H9 (cell line): ENCODE results near the gene LRRC53. TPM values are rescaled to one million over a fixed set of nuclear protein-coding genes. Genes with fewer than 3 reads are reported as not detected.

Source experiments
- DNase-seq: peaks from one replicate; pipeline ENCODE4 v3.0.0-alpha.2; 2017
- H2AFZ ChIP-seq: one replicate; pipeline ENCODE4 v1.6.1; 2013; ENCODE audit warnings: mild to moderate bottlenecking, low read length, control low read depth, moderate library complexity
- H2AK5ac ChIP-seq: 2 replicates; pipeline ENCODE4 v1.6.1; 2013; ENCODE audit warnings: low read length, control low read depth, mixed read lengths; ENCODE audit not compliant: insufficient read length
- H2BK120ac ChIP-seq: one replicate; pipeline ENCODE4 v1.6.1; 2013; ENCODE audit warnings: low read depth, mild to moderate bottlenecking, low read length, control low read depth, inconsistent platforms; ENCODE audit not compliant: poor library complexity, severe bottlenecking
- H2BK12ac ChIP-seq: 2 replicates; pipeline ENCODE4 v1.6.1; 2013; ENCODE audit warnings: low read length, control low read depth, mixed read lengths, low read depth; ENCODE audit not compliant: insufficient read length
- H2BK15ac ChIP-seq: 2 replicates; pipeline ENCODE4 v1.6.1; 2013; ENCODE audit warnings: low read depth, low read length, control low read depth
- H2BK20ac ChIP-seq: one replicate; pipeline ENCODE4 v1.6.1; 2013; ENCODE audit warnings: low read depth, mild to moderate bottlenecking, low read length, control low read depth, inconsistent platforms; ENCODE audit not compliant: poor library complexity, severe bottlenecking
- H2BK5ac ChIP-seq: 2 replicates; pipeline ENCODE4 v1.6.1; 2013; ENCODE audit warnings: low read length, control low read depth, mixed read lengths; ENCODE audit not compliant: insufficient read length
- H3K14ac ChIP-seq: 2 replicates; pipeline ENCODE4 v1.6.1; 2013; ENCODE audit warnings: low read length, control low read depth; ENCODE audit not compliant: insufficient read depth
- H3K18ac ChIP-seq: 2 replicates; pipeline ENCODE4 v1.6.1; 2013; ENCODE audit warnings: low read depth, mild to moderate bottlenecking, mixed read lengths, low read length, control low read depth; ENCODE audit not compliant: insufficient read length
- H3K23ac ChIP-seq: 2 replicates; pipeline ENCODE4 v1.6.1; 2013; ENCODE audit warnings: low read length, control low read depth, mixed read lengths, low read depth; ENCODE audit not compliant: insufficient read length
- H3K23me2 ChIP-seq: 2 replicates; pipeline ENCODE4 v1.6.1; 2013; ENCODE audit warnings: low read depth, mild to moderate bottlenecking, mixed read lengths, low read length, control low read depth; ENCODE audit not compliant: insufficient read length, poor library complexity, severe bottlenecking
- H3K27ac ChIP-seq: 2 replicates; pipeline ENCODE4 v1.5.1; 2013; ENCODE audit warnings: low read length, control low read depth, mixed read lengths, low read depth; ENCODE audit not compliant: insufficient read length
- H3K27me3 ChIP-seq: 2 replicates; pipeline ENCODE4 v1.6.1; 2013; ENCODE audit warnings: low read length, control low read depth, inconsistent platforms; ENCODE audit not compliant: insufficient read depth
- H3K4ac ChIP-seq: 2 replicates; pipeline ENCODE4 v1.6.1; 2013; ENCODE audit warnings: low read depth, mild to moderate bottlenecking, control low read depth, inconsistent platforms, low read length, moderate library complexity
- H3K4me1 ChIP-seq: 2 replicates; pipeline ENCODE4 v1.6.1; 2013; ENCODE audit warnings: low read length, control low read depth, inconsistent platforms; ENCODE audit not compliant: insufficient read depth
- H3K4me2 ChIP-seq: 2 replicates; pipeline ENCODE4 v1.6.1; 2013; ENCODE audit warnings: low read length, control low read depth, mixed read lengths; ENCODE audit not compliant: insufficient read length, insufficient read depth
- H3K56ac ChIP-seq: 2 replicates; pipeline ENCODE4 v1.6.1; 2013; ENCODE audit warnings: low read depth, mild to moderate bottlenecking, mixed read lengths, low read length, control low read depth; ENCODE audit not compliant: insufficient read length
- H3K79me1 ChIP-seq: 2 replicates; pipeline ENCODE4 v1.6.1; 2013; ENCODE audit warnings: low read depth, mild to moderate bottlenecking, moderate library complexity, low read length, control low read depth, inconsistent platforms; ENCODE audit not compliant: insufficient read depth, poor library complexity, severe bottlenecking
- H3K79me2 ChIP-seq: 2 replicates; pipeline ENCODE4 v1.6.1; 2013; ENCODE audit warnings: low read length, control low read depth, inconsistent platforms; ENCODE audit not compliant: insufficient read depth
- H3K9ac ChIP-seq: 2 replicates; pipeline ENCODE4 v1.6.1; 2013; ENCODE audit warnings: low read length, control low read depth, mixed read lengths; ENCODE audit not compliant: insufficient read length; ENCODE audit errors: extremely low read depth
- H3K9me3 ChIP-seq: one replicate; pipeline ENCODE4 v1.6.1; 2013; ENCODE audit warnings: low read depth, low read length, inconsistent platforms; ENCODE audit not compliant: control insufficient read depth
- H3T11ph ChIP-seq: one replicate; pipeline ENCODE4 v1.6.1; 2013; ENCODE audit warnings: mild to moderate bottlenecking, low read length, control low read depth, inconsistent platforms
- H4K20me1 ChIP-seq: one replicate; pipeline ENCODE4 v1.6.1; 2013; ENCODE audit not compliant: control insufficient read depth, insufficient read length, insufficient read depth
- H4K5ac ChIP-seq: 2 replicates; pipeline ENCODE4 v1.6.1; 2013; ENCODE audit warnings: low read depth, mild to moderate bottlenecking, mixed read lengths, low read length, control low read depth; ENCODE audit not compliant: insufficient read length
- H4K8ac ChIP-seq: replicated peaks from 2 replicates; pipeline ENCODE4 v1.6.1; 2013; ENCODE audit warnings: low read length, control low read depth, mixed read lengths, low read depth; ENCODE audit not compliant: insufficient read length
- H4K91ac ChIP-seq: 2 replicates; pipeline ENCODE4 v1.6.1; 2013; ENCODE audit warnings: low read depth, mild to moderate bottlenecking, moderate library complexity, mixed read lengths, low read length, control low read depth; ENCODE audit not compliant: insufficient read length
- H3K27ac Mint-ChIP-seq, 3 experiments: 2 replicates in 2 of 3; 3 replicates in 1 of 3; pipeline ENCODE4 v1.8.0; 2020 to 2021; ENCODE audit warnings: mixed read lengths in 3 of 3, mild to moderate bottlenecking in 1 of 3, moderate library complexity in 1 of 3
- H3K27me3 Mint-ChIP-seq: 2 replicates; pipeline ENCODE4 v1.8.0; 2021; ENCODE audit warnings: low read depth, mild to moderate bottlenecking, moderate library complexity, mixed read lengths
- H3K36me3 Mint-ChIP-seq, 3 experiments: 2 replicates in 2 of 3; 3 replicates in 1 of 3; pipeline ENCODE4 v1.8.0; 2020 to 2021; ENCODE audit warnings: low read depth in 3 of 3, mixed read lengths in 3 of 3; ENCODE audit not compliant: insufficient read depth in 1 of 3
- H3K4me1 Mint-ChIP-seq, 2 experiments: 2 replicates each; pipeline ENCODE4 v1.8.0; 2020; ENCODE audit warnings: mixed read lengths in 2 of 2
- H3K4me3 Mint-ChIP-seq, 2 experiments: 2 replicates in 1 of 2; 3 replicates in 1 of 2; pipeline ENCODE4 v1.8.0; 2020 to 2021; ENCODE audit warnings: mild to moderate bottlenecking in 2 of 2, mixed read lengths in 2 of 2, moderate library complexity in 1 of 2
- H3K9me3 Mint-ChIP-seq, 2 experiments: 2 replicates in 1 of 2; 3 replicates in 1 of 2; pipeline ENCODE4 v1.8.0; 2020; ENCODE audit warnings: mild to moderate bottlenecking in 2 of 2, mixed read lengths in 2 of 2, moderate library complexity in 1 of 2
- WGBS: extraction: QIAGEN DNeasy Blood & Tissue Kit; methylation state at CpG from one replicate; pipeline ENCODE4 v1.1.7; 2013; ENCODE audit warnings: missing lambda C conversion rate, low lambda C conversion rate, mixed read lengths; ENCODE audit not compliant: insufficient read length; ENCODE audit errors: extremely low coverage; 5-methylcytosine and 5-hydroxymethylcytosine counted together
- total RNA-seq: library from RNA; stranded (reverse); gene quantifications from 2 replicates; pipeline ENCODE4 v1.2.1, GENCODE V29; 2021
- TF ChIP-seq, protein P1 (sequence below): fragments of 200-600 bp; sonication (generic); conservative IDR thresholded peaks from 3 replicates; pipeline ENCODE4 v1.8.0; 2021; ENCODE audit warnings: antibody characterized with exemption, mild to moderate bottlenecking

Gene LRRC53
- total RNA-seq, 1 experiment from 2014 or later = not detected

- Histone ChIP-seq H2BK5ac (no peak overlapping the region), H3K27me3 (no peaks in the 10 kb centered on the region), H2BK20ac (no peak overlapping the region), H3K23ac (no peak overlapping the region), H3T11ph (no peak overlapping the region), H2BK120ac (no peak overlapping the region), H3K79me2 (no peaks in the 10 kb centered on the region), H4K8ac (no peak overlapping the region), H3K4ac (no peak overlapping the region), H4K91ac (no peak overlapping the region), H3K4me2 (no peak overlapping the region), H3K27ac (no peak overlapping the region), H4K20me1 (no peaks in the 10 kb centered on the region), H2AK5ac (no peak overlapping the region), H4K5ac (no peak overlapping the region), H3K56ac (no peak overlapping the region), H3K79me1 (no peaks in the 10 kb centered on the region), H2BK12ac (no peak overlapping the region), H2BK15ac (no peak overlapping the region), H3K4me1 (no peaks in the 10 kb centered on the region), H3K9me3 (no peaks in the 10 kb centered on the region), H2AFZ (no peak overlapping the region), H3K23me2 (no peaks in the 10 kb centered on the region), H3K9ac (no peak overlapping the region), H3K18ac (no peak overlapping the region), H3K14ac (no peak overlapping the region)
- no peak for DNase-seq
- no peak overlapping the region for H3K4me3 Mint-ChIP-seq
- H3K36me3 Mint-ChIP-seq = no peaks in the 10 kb centered on the region; a peak in 2 of 7 replicates
- H3K4me1 Mint-ChIP-seq = no peaks in the 10 kb centered on the region
- no peaks in the 10 kb centered on the region; a peak in 1 of 5 replicates for H3K9me3 Mint-ChIP-seq
- no peak overlapping the region for H3K27ac Mint-ChIP-seq
- TF ChIP-seq, protein P1, sequence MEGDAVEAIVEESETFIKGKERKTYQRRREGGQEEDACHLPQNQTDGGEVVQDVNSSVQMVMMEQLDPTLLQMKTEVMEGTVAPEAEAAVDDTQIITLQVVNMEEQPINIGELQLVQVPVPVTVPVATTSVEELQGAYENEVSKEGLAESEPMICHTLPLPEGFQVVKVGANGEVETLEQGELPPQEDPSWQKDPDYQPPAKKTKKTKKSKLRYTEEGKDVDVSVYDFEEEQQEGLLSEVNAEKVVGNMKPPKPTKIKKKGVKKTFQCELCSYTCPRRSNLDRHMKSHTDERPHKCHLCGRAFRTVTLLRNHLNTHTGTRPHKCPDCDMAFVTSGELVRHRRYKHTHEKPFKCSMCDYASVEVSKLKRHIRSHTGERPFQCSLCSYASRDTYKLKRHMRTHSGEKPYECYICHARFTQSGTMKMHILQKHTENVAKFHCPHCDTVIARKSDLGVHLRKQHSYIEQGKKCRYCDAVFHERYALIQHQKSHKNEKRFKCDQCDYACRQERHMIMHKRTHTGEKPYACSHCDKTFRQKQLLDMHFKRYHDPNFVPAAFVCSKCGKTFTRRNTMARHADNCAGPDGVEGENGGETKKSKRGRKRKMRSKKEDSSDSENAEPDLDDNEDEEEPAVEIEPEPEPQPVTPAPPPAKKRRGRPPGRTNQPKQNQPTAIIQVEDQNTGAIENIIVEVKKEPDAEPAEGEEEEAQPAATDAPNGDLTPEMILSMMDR = no peak
- no CpG with 5 or more reads among the region's 1 CpG for WGBS
- no peaks in the 10 kb centered on the region for H3K27me3 Mint-ChIP-seq
Observed at GRCh38 chr1:74452035-74452434, 60.4 kb downstream of the LRRC53 start.
